Jurkat, Clone E6-1 (cell line): ENCODE data around the gene GNGT1. TPM values are rescaled to one million over a fixed set of nuclear protein-coding genes. Genes with fewer than 3 reads are reported as not detected.

Experiments
- DNase-seq: peaks from one replicate; pipeline ENCODE4 v3.0.0-alpha.2; 2011; ENCODE audit warnings: low read depth, low spot score
- H3K4me3 ChIP-seq: 2 replicates; pipeline ENCODE4 v1.5.1; 2011; ENCODE audit warnings: mild to moderate bottlenecking, low read length, control low read depth, moderate library complexity
- polyA plus RNA-seq: library from polyadenylated mRNA; unstranded; fragments of >200 nt; gene quantifications from one replicate; pipeline ENCODE4 v1.2.1, GENCODE V29; 2012; ENCODE audit warnings: missing spikeins; ENCODE audit not compliant: insufficient read length, insufficient read depth

Gene GNGT1
- polyA plus RNA-seq: not detected

- H3K4me3 ChIP-seq: no peak within 1 kb of the TSS
- no peak for DNase-seq
These were observed at the start of gene GNGT1 for GRCh38 chr7:93906267-93906666. Gene GNGT1, plus strand, starts transcription at chr7:93906567. Its CDS starts 180 bp downstream, at chr7:93906747.

- no peak overlapping the region for H3K4me3 ChIP-seq
- no peak for DNase-seq
These were observed 47.5 kb upstream of the GNGT1 start for GRCh38 chr7:93858857-93859256.

GRCh38 chr7:93860261-93860660 lies 46.1 kb upstream of the GNGT1 start:
- no peak for DNase-seq
- no peak overlapping the region for H3K4me3 ChIP-seq

- H3K4me3 ChIP-seq: no peak overlapping the region
- DNase-seq: no peak
These were observed 44.9 kb upstream of the GNGT1 start for GRCh38 chr7:93861325-93861949.

GRCh38 chr7:93862651-93863050 lies 43.7 kb upstream of the GNGT1 start:
- DNase-seq: no peak
- H3K4me3 ChIP-seq: no peak overlapping the region

GRCh38 chr7:93866886-93867285 lies 39.5 kb upstream of the GNGT1 start:
- H3K4me3 ChIP-seq: no peak overlapping the region
- no peak for DNase-seq

- H3K4me3 ChIP-seq: no peak overlapping the region
- DNase-seq: no peak
These were observed 32.3 kb upstream of the GNGT1 start for GRCh38 chr7:93873998-93874574.

GRCh38 chr7:93877742-93878141 lies 28.6 kb upstream of the GNGT1 start:
- H3K4me3 ChIP-seq: no peak overlapping the region
- DNase-seq: no peak

- H3K4me3 ChIP-seq: no peak overlapping the region
- DNase-seq: no peak
These were observed 27.0 kb upstream of the GNGT1 start for GRCh38 chr7:93879356-93879755.

- H3K4me3 ChIP-seq: no peak overlapping the region
- no peak for DNase-seq
These were observed 23.9 kb upstream of the GNGT1 start for GRCh38 chr7:93882468-93882867.

GRCh38 chr7:93883078-93883916 lies 23.1 kb upstream of the GNGT1 start:
- no peak for DNase-seq
- no peak overlapping the region for H3K4me3 ChIP-seq

GRCh38 chr7:93883917-93884345 lies 22.4 kb upstream of the GNGT1 start:
- H3K4me3 ChIP-seq: no peak overlapping the region
- DNase-seq: no peak

GRCh38 chr7:93884541-93884940 lies 21.8 kb upstream of the GNGT1 start:
- no peak for DNase-seq
- no peak overlapping the region for H3K4me3 ChIP-seq

GRCh38 chr7:93889261-93889660 lies 17.1 kb upstream of the GNGT1 start:
- DNase-seq: no peak
- no peak overlapping the region for H3K4me3 ChIP-seq

- H3K4me3 ChIP-seq: no peak overlapping the region
- DNase-seq: no peak
These were observed 16.3 kb upstream of the GNGT1 start for GRCh38 chr7:93890041-93890463.

- DNase-seq: no peak
- no peak within 1 kb of the TSS for H3K4me3 ChIP-seq
These were observed 15.8 kb upstream of the GNGT1 start, which contains the start of gene TFPI2 for GRCh38 chr7:93890464-93891068. Gene TFPI2, minus strand, starts transcription at chr7:93890753. Its CDS starts 75 bp downstream, at chr7:93890678.

GRCh38 chr7:93894426-93894825 lies 11.9 kb upstream of the GNGT1 start:
- no peak for DNase-seq
- no peak overlapping the region for H3K4me3 ChIP-seq

GRCh38 chr7:93894966-93895640 lies 11.3 kb upstream of the GNGT1 start:
- DNase-seq: no peak
- H3K4me3 ChIP-seq: no peak overlapping the region
